ENCODE measurements around the gene MAN2B2.

Gene MAN2B2

GRCh38 chr4:6568689-6569332 is 6.2 kb upstream of the MAN2B2 start:
- Histone ChIP-seq H3K79me2 (ENCODE audit: insufficient read depth, low read length) (no peaks in the 10 kb centered on the region), H3K27ac (ENCODE audit: low read depth, low read length) (no peak overlapping the region), H3K9me3 (ENCODE audit: insufficient read depth, low read length) (no peaks in the 10 kb centered on the region), H3F3A (ENCODE audit: insufficient read depth) (no peaks in the 10 kb centered on the region), H2AFZ (ENCODE audit: low read depth, low read length, severe bottlenecking) (no peak overlapping the region), H3K4me2 (ENCODE audit: low read depth, low read length, poor library complexity, severe bottlenecking) (no peak overlapping the region), H3K27me3 (ENCODE audit: low read length) (no peaks in the 10 kb centered on the region), H3K4me3 (ENCODE audit: insufficient read depth, low read length, poor library complexity, severe bottlenecking) (no peak overlapping the region), H3K36me3 (ENCODE audit: low read length) (no peaks in the 10 kb centered on the region), H3K9ac (ENCODE audit: low read length) (no peak overlapping the region), H4K20me1 (ENCODE audit: low read depth, low read length) (no peaks in the 10 kb centered on the region), H3K9me2 (replicated peaks; ENCODE audit: insufficient read depth, low read length) (no peaks in the 10 kb centered on the region)
- TF ChIP-seq CTCF (IDR thresholded peaks at IDR 0.05; ENCODE audit: insufficient read depth, low read length, poor library complexity, severe bottlenecking) (no peak), EZH2phosphoT487 (conservative IDR thresholded peaks at IDR 0.05; ENCODE audit: low read length) (no peak)

GRCh38 chr4:6571608-6572007 is 3.4 kb upstream of the MAN2B2 start:
- no peak overlapping the region for H3K4me2 ChIP-seq (ENCODE audit: low read depth, low read length, poor library complexity, severe bottlenecking)
- H2AFZ ChIP-seq (ENCODE audit: low read depth, low read length, severe bottlenecking), result no peak overlapping the region
- no peaks in the 10 kb centered on the region for H3F3A ChIP-seq (ENCODE audit: insufficient read depth)
- H3K9me3 ChIP-seq (ENCODE audit: insufficient read depth, low read length), result no peaks in the 10 kb centered on the region
- no peaks in the 10 kb centered on the region for H3K9me2 ChIP-seq (replicated peaks; ENCODE audit: insufficient read depth, low read length)
- no peak overlapping the region for H3K27ac ChIP-seq (ENCODE audit: low read depth, low read length)
- no peaks in the 10 kb centered on the region for H3K27me3 ChIP-seq (ENCODE audit: low read length)
- H3K79me2 ChIP-seq (ENCODE audit: insufficient read depth, low read length), result no peaks in the 10 kb centered on the region; the same call in 1 of the 2 replicates
- no peak for TF ChIP-seq CTCF (IDR thresholded peaks at IDR 0.05; ENCODE audit: insufficient read depth, low read length, poor library complexity, severe bottlenecking)
- TF ChIP-seq EZH2phosphoT487 (conservative IDR thresholded peaks at IDR 0.05; ENCODE audit: low read length), result no peak
- H3K36me3 ChIP-seq (ENCODE audit: low read length), result no peaks in the 10 kb centered on the region
- no peaks in the 10 kb centered on the region for H4K20me1 ChIP-seq (ENCODE audit: low read depth, low read length)
- no peak overlapping the region for H3K4me3 ChIP-seq (ENCODE audit: insufficient read depth, low read length, poor library complexity, severe bottlenecking)
- H3K9ac ChIP-seq (ENCODE audit: low read length), result no peak overlapping the region

- no peaks in the 10 kb centered on the region; the same call in 1 of the 2 replicates for H3K79me2 ChIP-seq (ENCODE audit: insufficient read depth, low read length)
- H3K9me3 ChIP-seq (ENCODE audit: insufficient read depth, low read length), result no peaks in the 10 kb centered on the region
- no peak overlapping the region for H2AFZ ChIP-seq (ENCODE audit: low read depth, low read length, severe bottlenecking)
- H3K4me2 ChIP-seq (ENCODE audit: low read depth, low read length, poor library complexity, severe bottlenecking), result no peak overlapping the region
- H3K36me3 ChIP-seq (ENCODE audit: low read length), result peaks cover under 1% of the 10 kb centered on the region
- no peak overlapping the region for H3K4me3 ChIP-seq (ENCODE audit: insufficient read depth, low read length, poor library complexity, severe bottlenecking)
- H4K20me1 ChIP-seq (ENCODE audit: low read depth, low read length), result no peaks in the 10 kb centered on the region
- no peak overlapping the region for H3K9ac ChIP-seq (ENCODE audit: low read length)
- H3K27ac ChIP-seq (ENCODE audit: low read depth, low read length), result no peak overlapping the region
- H3K27me3 ChIP-seq (ENCODE audit: low read length), result no peaks in the 10 kb centered on the region
- no peaks in the 10 kb centered on the region for H3K9me2 ChIP-seq (replicated peaks; ENCODE audit: insufficient read depth, low read length)
- TF ChIP-seq CTCF (IDR thresholded peaks at IDR 0.05; ENCODE audit: insufficient read depth, low read length, poor library complexity, severe bottlenecking), result no peak
- TF ChIP-seq EZH2phosphoT487 (conservative IDR thresholded peaks at IDR 0.05; ENCODE audit: low read length), result no peak
- 0 out of 2 replicates have a peak, but pooled peaks cover 1% of the 10 kb centered on the region for H3F3A ChIP-seq (ENCODE audit: insufficient read depth)
Observed at GRCh38 chr4:6573551-6573950, 1.4 kb upstream of the MAN2B2 start.
